ENCODE results near the gene CAPN11. TPM values are rescaled to one million over a fixed set of nuclear protein-coding genes. Genes with fewer than 3 reads are reported as not detected.
"Not testable (repeated sequence)": the region's sequence is repeated elsewhere in the genome, so short reads cannot be mapped to it uniquely, and the experiment has no call there.

CAPN11 gene
- total RNA-seq, 1 donor from 2014 or later, result 0.72 TPM

DNA sequence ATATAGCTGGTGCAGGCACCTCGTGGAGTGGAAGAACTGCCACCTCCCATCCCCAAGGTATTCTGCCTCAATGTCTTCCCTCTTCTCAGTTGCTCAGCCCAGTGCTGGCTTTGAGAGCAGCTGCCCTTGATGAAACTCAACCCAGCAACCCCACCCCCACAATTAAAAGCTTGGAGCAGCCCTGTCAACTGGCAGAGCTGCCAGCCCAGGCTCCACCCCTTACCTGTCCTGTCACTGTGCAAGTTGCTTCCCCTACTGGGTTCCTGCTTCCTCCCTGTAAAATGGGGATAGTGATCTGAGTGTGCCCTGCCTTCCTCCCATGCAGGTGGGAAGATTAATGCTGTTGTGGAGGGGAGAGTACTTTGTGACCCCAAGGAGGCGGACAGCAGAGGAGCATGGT lies 26.7 kb upstream of the CAPN11 start:
- DNase-seq, result no peak

DNA sequence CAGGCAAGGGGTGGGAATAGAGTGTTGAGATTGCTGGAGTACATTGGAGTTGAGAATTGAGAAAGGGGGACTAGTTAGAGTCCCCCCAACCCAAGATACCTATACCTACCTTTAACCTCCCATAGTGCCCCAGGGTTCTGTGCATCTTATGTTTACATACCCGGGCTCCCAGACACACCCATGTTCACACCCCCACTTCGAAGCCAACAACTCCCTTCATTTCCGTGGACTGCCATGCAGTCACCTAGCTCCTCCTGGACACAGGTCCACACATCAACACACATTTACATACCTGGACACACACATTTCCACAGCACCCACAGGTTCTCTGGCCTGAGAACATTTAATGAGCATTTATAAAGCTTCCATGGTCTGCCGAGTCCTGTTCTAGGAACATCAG lies 26.1 kb upstream of the CAPN11 start:
- no peak for DNase-seq

DNA sequence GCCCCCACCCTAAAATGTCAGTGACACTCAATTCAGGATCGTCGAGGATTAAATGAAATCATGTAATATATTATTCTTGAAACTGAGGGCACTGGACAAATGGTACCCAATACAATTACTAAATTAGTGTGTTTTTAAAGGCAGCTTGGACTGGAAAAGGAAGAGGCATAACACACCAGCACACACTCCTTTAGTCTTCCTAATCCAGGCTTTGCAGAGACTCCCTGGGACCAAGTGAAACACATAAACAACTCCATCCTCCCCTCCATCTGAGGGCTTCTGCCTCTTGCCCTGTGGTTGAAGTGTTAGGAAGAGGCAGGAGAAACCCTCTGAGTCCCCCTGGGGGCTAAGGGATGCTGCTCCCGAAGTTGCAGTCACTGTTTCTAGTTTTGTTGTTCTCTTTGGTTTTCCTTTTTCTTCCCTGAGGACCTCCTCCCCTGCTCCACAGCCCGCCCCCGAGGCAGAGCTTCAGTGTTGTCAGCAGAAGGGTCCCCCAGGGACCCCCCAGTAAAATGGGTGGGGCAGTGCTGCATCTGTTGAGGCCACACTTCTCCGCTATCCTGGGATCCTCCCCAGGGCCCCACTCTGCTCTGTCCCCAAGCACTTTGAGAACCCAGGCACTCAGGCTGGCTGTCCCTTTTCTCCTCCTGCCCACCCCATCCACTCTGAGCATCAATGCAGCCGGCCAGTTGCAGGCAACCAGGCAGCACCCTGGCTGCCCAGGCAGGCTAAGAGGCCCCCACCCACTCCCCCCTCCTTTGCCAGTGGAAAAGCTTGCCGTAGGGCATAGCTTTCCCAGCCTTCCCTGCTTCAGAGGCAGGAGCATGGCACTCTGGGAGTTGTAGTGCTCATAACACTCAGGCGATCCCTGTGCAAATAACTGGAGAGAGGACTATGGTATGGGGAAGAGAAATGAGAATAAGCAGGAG lies 25.4 kb upstream of the CAPN11 start:
- DNase-seq, result peak; percentile 78

DNA sequence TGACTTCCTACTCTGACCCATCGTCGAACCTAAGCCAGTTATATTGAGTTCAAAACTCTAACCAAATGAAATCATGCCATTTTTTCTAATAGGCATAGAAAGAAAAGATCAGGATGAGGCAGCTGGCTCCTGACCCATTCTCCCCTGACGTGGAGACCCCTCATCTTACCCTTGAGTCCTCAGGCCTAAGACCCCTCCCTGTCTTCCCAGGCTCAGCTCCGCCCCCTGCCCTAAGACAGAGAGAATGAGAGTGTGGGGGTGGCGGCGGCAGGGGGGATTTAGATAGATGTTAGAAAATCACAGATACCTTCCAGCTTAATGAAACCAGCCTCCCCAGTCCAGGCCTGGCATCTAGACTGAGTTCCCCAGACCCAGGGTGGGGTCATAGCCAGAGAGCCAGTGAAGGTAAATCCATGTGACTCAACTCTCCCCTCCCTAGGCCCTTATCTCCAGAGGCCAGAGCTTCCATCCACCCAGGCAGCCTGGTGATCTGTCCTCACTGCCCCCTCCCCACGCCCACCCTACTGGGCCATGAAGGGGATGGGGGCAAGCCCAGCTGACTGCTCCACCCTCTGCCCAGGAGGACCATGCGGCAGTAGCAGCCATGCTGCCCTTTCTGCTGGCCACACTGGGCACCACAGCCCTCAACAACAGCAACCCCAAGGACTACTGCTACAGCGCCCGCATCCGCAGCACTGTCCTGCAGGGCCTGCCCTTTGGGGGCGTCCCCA lies 24.5 kb upstream of the CAPN11 start:
- DNase-seq, result no peak

DNA sequence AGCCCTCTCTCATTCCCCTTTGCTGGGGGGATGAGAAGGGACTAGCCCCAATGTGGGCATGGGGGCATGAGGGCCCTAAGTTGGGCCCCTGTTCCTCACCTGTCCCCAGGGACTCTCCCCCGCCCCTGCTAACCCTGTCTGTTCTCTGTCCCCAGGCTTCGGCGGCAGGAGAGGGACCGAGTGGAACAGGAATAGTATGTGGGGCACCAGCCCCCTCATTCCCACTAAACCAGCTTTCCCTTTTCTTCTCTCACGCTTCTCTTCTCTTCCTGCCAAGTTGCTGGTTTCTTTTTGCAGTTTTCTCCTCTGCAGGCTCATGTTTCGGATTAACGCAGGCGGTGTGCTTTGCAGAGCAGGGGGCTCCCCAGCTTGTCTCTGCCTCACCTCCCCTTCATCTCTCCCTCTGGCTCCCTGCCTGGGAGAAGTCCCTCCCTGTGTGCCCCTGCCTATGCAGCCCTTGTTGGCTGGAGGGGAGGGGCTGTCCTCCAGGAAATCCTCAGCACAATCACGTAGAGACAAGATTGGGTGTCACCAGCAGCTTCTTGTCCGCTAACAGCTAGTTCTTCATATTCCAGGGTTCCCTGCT lies 23.4 kb upstream of the CAPN11 start:
- peak; percentile 79 for DNase-seq

DNA sequence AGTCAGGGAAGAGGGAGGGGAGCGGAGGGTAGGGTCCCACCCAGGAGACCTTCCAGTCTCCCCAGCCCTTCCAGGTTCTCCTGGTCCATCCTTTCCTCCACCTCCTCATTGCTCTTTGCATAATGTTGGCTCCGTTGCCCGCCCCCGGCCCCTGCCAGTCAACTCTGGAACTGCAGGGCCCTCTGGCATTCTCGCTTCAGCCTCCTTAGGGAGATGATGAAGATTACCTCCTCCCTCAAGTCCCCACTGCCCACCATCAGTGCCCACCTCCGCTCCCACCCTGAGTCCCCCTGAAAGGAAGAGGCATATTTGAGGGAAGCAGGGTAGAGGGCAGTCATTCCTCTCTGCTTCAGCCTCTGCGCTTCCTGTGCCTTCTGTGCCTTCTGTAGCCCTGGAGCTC lies 22.7 kb upstream of the CAPN11 start:
- no peak for DNase-seq

DNA sequence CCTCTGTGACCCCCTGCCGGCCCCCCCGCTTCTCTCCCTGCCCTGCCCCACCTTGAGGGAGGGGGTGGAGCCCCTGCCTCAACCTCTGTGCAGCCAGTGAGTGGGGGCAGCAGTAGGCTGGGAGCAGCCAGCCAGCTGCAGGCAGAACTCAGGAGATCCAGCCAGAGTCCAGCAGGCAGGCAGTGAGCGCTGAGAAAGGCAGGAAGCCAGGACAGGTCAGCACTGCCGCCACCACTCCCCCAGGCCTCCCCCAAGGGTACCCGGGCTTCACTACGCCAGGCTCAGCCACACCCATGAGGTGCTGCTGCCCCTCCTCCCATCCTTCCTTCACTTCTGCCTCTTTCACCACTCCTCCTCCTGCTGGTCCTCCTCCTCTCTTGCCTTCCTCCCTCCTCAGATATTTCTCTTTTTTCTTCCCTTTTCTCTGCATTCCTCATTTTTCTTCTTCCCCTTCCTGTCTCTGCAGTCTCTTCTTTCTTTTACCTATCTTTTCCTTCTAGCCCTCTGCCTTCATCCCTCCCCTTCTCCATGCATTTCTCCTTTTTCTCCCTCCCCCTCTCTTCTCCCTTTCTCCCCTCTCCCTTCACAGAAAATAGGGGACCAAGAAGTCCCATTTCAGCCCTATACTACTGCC lies 19.8 kb upstream of the CAPN11 start:
- no peak for DNase-seq

DNA sequence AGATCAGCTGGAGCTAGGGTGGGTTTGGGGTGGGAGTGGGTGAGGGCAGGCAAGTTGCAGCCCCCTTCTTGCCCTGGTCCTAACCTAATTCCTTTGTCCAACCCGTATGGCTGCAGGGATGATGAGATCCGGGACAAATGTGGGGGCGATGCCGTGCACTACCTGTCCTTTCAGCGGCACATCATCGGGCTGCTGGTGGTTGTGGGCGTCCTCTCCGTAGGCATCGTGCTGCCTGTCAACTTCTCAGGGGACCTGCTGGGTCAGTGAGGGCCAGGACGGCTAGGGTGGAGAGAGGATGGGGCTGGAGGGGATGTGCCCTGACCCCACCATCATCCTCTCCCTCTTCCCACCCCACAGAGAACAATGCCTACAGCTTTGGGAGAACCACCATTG lies 19.3 kb upstream of the CAPN11 start:
- DNase-seq, result no peak

DNA sequence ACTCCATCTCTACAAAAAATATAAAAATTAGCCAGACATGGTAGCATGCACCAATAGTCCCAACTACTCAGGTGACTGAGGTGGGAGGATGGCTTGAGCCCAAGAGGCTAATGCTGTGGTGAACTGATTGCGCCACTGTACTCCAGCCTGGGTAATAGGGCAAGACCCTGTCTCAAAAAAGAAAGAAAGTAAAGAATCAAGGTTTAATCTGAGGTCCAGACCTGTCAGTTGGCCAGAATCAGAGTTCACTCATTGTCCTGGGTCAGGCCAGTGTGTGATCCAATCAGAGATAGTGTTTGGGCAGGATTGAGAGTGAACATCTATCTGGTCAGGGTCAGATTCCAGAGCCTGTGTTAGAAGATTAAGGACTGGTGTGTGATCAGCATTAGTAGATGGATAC lies 15.8 kb upstream of the CAPN11 start:
- DNase-seq, result no peak

DNA sequence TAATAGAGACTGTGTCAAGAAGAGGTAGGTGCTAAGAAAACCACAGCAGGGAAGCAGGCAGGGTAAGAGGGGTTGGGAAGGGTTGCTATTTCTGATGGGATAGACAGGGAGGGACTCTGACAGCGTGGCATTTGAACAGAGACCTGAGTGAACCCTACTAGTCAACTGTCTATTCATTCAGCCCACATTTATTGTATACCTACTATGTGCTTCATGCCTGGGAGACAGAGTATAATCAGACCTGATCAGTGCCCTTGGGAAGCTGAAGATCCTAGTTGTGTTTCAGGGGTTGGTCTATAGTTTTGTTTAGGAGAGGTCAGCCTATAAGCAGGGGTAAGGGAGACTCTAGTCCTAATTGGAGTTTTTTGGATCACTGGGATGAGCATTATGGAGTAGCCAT lies 14.9 kb upstream of the CAPN11 start:
- no peak for DNase-seq

DNA sequence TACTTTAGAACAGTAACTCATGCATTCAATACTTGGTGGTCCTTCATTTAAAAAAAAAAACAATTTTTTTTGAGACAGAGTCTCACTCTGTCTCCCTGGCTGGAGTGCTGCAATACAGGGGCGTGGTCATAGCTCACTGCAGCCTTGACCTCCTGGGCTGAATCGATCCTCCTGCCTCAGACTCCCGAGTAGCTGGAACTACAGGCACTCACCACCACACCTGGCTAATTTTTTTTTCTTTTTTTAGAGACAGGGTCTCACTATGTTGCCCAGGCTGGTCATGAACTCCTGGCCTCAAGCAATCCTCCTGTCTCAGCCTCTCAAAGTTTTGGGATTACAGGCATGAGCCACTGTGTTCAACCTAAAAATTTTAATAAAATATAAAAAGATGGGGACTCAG lies 14.1 kb upstream of the CAPN11 start:
- not testable (repeated sequence) for DNase-seq

DNA sequence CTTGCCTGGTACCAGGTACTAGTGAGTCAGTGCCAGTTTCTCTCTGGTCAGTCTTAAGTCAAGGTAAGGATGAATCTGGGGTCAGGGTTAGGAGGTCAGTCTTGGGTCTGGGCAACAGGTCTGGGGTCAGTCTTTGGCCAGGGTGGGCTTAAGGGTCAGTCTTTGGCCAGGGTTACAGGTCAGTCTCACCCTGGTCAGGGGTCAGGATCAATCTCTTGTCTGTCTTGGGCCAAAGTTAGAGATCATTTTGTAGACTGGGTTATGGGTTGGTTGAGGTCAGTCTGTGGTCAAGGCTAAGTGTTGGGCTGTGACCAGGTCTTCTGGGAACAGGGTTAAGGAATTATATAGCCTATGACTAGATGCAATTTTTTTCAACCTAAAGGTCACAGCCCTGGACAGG lies 12.8 kb upstream of the CAPN11 start:
- DNase-seq, result no peak

DNA sequence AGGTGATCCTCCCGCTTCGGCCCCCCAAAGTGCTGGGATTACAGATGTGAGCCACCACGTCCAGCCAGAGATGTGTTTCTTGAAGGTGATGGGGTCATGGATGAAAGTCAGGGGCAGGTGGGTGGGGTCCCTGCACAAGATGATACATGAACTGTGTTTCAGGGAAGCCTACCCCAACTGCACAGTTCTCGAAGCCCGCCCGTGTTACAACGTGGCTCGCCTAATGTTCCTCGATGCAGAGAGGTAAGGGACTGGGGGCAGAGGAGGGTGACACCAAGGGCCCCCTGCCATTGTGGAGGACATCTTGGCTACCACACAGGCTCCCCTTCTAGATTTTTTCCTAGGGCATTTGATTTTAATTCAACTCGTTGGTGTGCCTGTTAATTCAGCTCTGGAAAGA lies 11.9 kb upstream of the CAPN11 start:
- no peak for DNase-seq

DNA sequence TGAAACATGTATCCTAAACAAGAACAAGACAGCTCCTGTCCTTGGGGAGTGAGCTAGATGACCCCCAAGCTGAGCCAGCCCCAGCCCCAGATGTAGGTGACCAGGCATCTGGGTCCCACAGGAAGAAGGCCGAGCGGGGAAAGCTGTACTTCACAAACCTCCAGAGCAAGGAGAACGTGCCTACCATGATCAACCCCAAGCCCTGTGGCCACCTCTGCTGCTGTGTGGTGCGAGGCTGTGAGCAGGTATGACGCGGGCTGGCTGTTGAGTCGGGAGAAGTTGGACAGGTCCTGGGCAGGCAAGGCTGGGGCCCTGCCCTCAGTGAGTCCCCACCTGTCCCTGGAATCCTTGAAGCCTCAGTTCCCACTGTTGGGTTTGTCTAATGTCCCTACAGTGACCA lies 11.4 kb upstream of the CAPN11 start:
- no peak for DNase-seq

DNA sequence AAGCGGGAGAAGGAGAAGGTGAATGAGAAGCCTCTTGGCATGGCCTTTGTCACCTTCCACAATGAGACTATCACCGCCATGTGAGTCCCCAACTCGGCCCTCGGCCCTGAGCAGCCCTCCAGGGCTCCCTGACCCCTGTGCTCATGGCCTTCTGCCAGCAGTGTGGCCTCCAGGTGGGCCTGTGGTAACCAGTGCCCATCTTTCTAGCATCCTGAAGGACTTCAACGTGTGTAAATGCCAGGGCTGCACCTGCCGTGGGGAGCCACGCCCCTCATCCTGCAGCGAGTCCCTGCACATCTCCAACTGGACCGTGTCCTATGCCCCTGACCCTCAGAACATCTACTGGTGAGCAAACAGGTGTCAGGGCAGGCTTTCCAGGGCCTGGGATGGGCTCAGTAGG lies 10.3 kb upstream of the CAPN11 start:
- DNase-seq, result no peak

DNA sequence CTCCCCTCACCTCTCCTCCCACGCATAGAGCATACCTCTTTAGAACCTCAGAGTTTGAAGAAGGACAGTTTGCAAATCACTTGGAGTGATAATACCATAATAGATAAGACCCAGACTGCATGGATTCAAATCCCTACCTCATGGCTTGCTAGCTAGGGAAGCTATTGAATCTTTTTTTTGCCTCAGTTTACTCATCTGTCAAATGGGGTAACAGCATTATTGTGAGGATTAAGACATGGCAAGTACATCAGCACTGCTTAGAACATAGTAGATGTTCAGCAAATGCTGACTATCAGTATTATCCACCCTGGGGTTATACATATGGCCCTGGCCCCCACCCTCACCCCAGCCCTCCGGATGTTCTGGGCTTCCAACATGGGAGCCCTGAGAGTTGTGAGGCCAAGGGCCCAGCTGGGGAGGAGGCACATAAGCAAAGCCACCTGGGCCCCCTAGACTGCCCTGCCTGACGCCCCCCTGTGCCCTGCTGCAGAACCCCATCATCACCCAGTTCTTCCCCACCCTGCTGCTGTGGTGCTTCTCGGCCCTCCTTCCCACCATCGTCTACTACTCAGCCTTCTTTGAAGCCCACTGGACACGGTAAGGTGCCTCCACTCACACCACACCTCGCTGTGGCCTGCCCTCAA lies 9.1 kb upstream of the CAPN11 start:
- no peak for DNase-seq

DNA sequence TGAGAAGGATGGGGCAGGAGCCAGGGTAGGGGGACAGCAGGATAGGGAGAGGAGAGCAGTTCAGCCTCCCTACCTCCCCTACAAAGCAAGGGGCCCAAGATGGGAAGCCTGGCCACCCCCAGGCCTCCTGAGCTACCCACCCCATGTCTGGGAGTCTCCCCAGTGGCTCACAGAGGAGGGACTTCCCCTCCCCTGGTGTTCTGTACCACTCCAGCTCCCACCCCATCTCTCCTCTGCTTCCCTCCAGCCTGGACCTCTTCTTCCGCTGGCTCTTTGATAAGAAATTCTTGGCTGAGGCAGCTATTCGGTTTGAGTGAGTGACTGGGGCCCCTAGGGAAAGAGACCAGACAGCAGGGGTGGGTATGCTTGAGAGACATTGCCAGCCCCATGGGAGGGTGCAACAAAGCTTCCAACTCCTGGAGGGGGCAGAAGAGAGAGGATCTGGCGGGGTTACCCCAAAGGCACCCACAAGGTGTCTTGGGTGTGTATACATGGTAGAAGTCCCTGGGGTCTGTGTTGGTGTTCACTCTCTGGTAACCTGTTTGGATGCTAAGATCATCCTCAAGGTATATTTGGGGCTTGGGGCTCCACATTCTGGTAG lies 8.2 kb upstream of the CAPN11 start:
- DNase-seq, result no peak

DNA sequence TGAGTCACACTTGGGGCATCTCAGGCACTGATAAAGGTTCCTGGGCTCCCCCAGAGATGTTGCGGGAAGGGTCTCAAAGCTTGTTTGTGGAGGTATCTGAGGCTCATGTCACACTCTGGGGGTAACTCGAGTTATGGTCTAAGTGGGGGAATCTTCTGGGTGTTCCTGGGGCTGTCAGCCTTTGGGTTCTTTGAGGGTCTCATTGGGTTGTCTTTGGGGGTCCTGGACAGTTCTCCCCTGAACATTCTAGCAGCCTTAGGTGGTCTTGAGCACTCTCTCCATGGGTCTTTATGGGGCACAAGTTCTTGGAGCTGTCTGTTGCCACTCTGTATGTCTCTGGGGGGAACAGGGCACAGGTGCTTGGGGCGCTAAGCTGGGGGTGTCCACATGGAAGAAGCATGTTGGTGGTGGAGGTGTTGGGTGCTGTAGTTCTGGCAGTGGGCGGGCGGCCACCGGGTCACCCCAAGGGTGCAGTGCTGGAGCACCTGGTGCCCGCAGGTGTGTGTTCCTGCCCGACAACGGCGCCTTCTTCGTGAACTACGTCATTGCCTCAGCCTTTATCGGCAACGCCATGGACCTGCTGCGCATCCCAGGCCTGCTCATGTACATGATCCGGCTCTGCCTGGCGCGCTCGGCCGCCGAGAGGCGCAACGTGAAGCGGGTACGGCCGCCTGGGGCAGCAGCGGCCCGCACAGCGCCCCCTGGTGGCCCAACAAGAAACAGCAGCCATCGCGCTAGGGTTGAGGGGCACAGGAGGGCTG lies 7.1 kb upstream of the CAPN11 start:
- DNase-seq, result peak; percentile 79

DNA sequence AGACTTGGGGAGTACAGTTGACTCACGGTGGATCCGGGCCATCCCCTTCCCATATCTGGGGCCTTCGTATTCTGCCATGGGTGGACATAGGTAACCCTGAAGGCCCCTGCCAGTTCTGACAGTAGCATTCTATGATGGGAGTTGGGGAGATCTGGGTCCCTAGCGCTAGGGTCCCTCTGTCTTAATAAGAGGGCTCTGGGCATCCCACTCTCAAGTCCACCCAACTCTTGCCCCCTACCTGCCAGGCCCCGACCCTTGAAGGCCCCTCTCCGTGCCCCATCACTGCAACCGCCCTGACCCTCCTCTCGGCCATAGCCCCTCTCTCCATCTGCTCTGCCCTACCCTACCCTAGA lies 6.5 kb upstream of the CAPN11 start:
- no peak for DNase-seq

DNA sequence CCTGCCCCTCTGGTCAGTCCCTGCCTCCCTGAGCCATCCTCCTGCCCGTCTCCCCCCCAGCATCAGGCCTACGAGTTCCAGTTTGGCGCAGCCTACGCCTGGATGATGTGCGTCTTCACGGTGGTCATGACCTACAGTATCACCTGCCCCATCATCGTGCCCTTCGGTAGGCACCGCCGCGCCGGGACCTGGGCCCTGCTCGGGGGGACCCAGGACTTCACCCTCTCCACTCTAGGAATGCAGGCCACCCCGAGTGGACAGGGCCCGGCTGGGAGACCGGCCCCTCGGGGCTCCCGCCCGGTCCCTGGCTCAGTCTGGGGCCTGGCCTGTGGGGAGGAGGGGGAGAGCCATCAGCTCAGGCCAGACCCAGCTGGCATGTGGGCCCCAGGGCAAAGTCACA lies 6.1 kb upstream of the CAPN11 start:
- no peak for DNase-seq

DNA sequence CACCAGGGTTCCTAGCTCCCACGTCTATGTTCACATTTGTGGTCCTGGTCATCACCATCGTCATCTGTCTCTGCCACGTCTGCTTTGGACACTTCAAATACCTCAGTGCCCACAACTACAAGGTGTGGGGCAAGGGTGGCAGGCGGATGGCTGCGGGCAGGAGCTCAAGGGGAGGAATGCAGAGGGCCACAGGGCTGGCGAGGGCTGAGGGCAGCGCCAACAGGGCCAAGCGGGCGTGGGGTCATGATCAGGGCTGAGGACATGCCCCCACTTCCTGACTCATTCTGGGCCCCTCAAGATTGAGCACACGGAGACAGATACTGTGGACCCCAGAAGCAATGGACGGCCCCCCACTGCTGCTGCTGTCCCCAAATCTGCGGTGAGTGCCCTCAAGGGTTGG lies 4.6 kb upstream of the CAPN11 start:
- DNase-seq, result no peak

All from tongue (tissue), 2 donors.